Measurements from ENCODE around the gene CHN1. TPM values are rescaled to one million over a fixed set of nuclear protein-coding genes. Genes with fewer than 3 reads are reported as not detected.

CHN1 gene
- total and polyA plus RNA-seq, 2 of the 8 experiments (the other 6 are each of a cell fraction or from before 2014, with no cell fraction given): 54.0 to 65.7 TPM

DNA sequence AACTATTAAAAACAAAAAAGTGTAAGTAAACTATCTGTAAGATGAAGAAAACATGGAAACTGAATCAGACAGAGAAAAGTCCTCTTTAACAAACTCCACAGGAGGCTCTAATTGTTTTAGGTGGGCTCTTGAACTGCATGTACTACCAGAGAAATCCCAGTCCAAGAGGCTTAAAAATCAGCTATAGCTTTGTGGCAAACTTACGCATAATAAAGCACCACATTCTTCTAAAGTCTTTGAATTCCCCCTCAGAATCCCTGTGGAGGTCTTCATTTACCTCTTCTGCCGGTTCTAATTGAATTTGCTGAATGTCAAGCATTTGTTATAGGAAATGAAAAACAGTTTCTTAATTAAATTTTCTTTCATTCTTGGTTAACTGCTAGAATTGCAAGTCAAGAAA is 40.8 kb downstream of the CHN1 start (continued):
- TF ChIP-seq NRF1 (IDR thresholded peaks at IDR 0.05; ENCODE audit: low read depth, low read length): no peak
- TF ChIP-seq TBP (IDR thresholded peaks at IDR 0.05; ENCODE audit: low read depth, low read length): no peak
- TF ChIP-seq CBX8 (IDR thresholded peaks at IDR 0.05; ENCODE audit: borderline replicate concordance, low read depth, low read length): no peak
- TF ChIP-seq SUZ12 (IDR thresholded peaks at IDR 0.05; ENCODE audit: low read length): no peak
- TF ChIP-seq KDM1A (IDR thresholded peaks at IDR 0.05; ENCODE audit: borderline replicate concordance, low read length): no peak
- no peak for TF ChIP-seq CTBP2 (IDR thresholded peaks at IDR 0.05; ENCODE audit: borderline replicate concordance, insufficient read depth, insufficient read length, low read length)
- TF ChIP-seq, protein P1, sequence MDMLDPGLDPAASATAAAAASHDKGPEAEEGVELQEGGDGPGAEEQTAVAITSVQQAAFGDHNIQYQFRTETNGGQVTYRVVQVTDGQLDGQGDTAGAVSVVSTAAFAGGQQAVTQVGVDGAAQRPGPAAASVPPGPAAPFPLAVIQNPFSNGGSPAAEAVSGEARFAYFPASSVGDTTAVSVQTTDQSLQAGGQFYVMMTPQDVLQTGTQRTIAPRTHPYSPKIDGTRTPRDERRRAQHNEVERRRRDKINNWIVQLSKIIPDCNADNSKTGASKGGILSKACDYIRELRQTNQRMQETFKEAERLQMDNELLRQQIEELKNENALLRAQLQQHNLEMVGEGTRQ (IDR thresholded peaks at IDR 0.05; ENCODE audit: low read length): no peak
- TF ChIP-seq, protein P2, sequence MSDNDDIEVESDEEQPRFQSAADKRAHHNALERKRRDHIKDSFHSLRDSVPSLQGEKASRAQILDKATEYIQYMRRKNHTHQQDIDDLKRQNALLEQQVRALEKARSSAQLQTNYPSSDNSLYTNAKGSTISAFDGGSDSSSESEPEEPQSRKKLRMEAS (IDR thresholded peaks at IDR 0.05): no peak
- TF ChIP-seq SP4 (IDR thresholded peaks at IDR 0.05; ENCODE audit: low read length): no peak
- TF ChIP-seq ZNF274 (IDR thresholded peaks at IDR 0.05; ENCODE audit: borderline replicate concordance, extremely low read depth, low read length): no peak
- TF ChIP-seq JUND (IDR thresholded peaks at IDR 0.05; ENCODE audit: low read length): no peak
- no peak for TF ChIP-seq ASH2L (IDR thresholded peaks at IDR 0.05; ENCODE audit: low read length)
- no peak for TF ChIP-seq MAFK (IDR thresholded peaks at IDR 0.05; ENCODE audit: low read depth, low read length)
- no peak for TF ChIP-seq RXRA (IDR thresholded peaks at IDR 0.05; ENCODE audit: insufficient read depth, low read depth, low read length)
- TF ChIP-seq KDM5A (IDR thresholded peaks at IDR 0.05; ENCODE audit: low read length): no peak
- no peak for TF ChIP-seq KDM4A (IDR thresholded peaks at IDR 0.05; ENCODE audit: low read depth, low read length, severe bottlenecking)
- peak in 1 of 2 experiments; percentile 45 for TF ChIP-seq BCL11A (IDR thresholded peaks at IDR 0.05; ENCODE audit: low read depth in 2 of 2, low read length in 2 of 2)
- no peak for TF ChIP-seq GABPA (IDR thresholded peaks at IDR 0.05; ENCODE audit: borderline replicate concordance, insufficient read depth, low read length)
- TF ChIP-seq POLR2A (IDR thresholded peaks at IDR 0.05; ENCODE audit: control extremely low read depth in 1 of 2, low read depth in 2 of 2, low read length in 2 of 2): no peak
- no peak for TF ChIP-seq POLR2AphosphoS5 (IDR thresholded peaks at IDR 0.05; ENCODE audit: low read depth, low read length)
- peak; percentile 82 for TF ChIP-seq POU5F1 (IDR thresholded peaks at IDR 0.05; ENCODE audit: low read depth, low read length)
- no peak for TF ChIP-seq GTF2F1 (IDR thresholded peaks at IDR 0.05; ENCODE audit: borderline replicate concordance, low read depth, low read length)
- TF ChIP-seq, protein P3, sequence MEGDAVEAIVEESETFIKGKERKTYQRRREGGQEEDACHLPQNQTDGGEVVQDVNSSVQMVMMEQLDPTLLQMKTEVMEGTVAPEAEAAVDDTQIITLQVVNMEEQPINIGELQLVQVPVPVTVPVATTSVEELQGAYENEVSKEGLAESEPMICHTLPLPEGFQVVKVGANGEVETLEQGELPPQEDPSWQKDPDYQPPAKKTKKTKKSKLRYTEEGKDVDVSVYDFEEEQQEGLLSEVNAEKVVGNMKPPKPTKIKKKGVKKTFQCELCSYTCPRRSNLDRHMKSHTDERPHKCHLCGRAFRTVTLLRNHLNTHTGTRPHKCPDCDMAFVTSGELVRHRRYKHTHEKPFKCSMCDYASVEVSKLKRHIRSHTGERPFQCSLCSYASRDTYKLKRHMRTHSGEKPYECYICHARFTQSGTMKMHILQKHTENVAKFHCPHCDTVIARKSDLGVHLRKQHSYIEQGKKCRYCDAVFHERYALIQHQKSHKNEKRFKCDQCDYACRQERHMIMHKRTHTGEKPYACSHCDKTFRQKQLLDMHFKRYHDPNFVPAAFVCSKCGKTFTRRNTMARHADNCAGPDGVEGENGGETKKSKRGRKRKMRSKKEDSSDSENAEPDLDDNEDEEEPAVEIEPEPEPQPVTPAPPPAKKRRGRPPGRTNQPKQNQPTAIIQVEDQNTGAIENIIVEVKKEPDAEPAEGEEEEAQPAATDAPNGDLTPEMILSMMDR (IDR thresholded peaks at IDR 0.05; ENCODE audit: control extremely low read depth in 1 of 3, insufficient read depth in 1 of 3, low read depth in 1 of 3, low read length in 3 of 3): no peak
- TF ChIP-seq TAF1 (IDR thresholded peaks at IDR 0.05; ENCODE audit: low read depth, low read length): no peak

Data from H1 (cell line).